T-helper 2 cell treated with Interferon-gamma antibody and Interleukin-4, amounts not matched to agents 5 μg/mL and 100 μg/mL, for 36 hours (primary cell): ENCODE data around the gene MAST3.
"Not testable (repeated sequence)": the region's sequence is repeated elsewhere in the genome, so short reads cannot be mapped to it uniquely, and the experiment has no call there.

ENCODE experiments used
- DNase-seq: peaks from one replicate; pipeline ENCODE4 v3.0.0; 2021; ENCODE audit warnings: low spot score
- H3K27ac Mint-ChIP-seq: one replicate; pipeline ENCODE4 v1.8.0; 2021; ENCODE audit warnings: mild to moderate bottlenecking, mixed read lengths
- H3K27me3 Mint-ChIP-seq: one replicate; pipeline ENCODE4 v1.8.0; 2021; ENCODE audit warnings: low read depth, mixed read lengths
- H3K36me3 Mint-ChIP-seq: one replicate; pipeline ENCODE4 v1.8.0; 2021; ENCODE audit warnings: low read depth, mixed read lengths
- H3K4me1 Mint-ChIP-seq: one replicate; pipeline ENCODE4 v1.8.0; 2021; ENCODE audit warnings: low read depth, mixed read lengths
- H3K4me3 Mint-ChIP-seq: one replicate; pipeline ENCODE4 v1.8.0; 2022; ENCODE audit warnings: mild to moderate bottlenecking, moderate library complexity, mixed read lengths
- H3K9me3 Mint-ChIP-seq: one replicate; pipeline ENCODE4 v1.8.0; 2021; ENCODE audit warnings: mixed read lengths

The MAST3 gene

DNA sequence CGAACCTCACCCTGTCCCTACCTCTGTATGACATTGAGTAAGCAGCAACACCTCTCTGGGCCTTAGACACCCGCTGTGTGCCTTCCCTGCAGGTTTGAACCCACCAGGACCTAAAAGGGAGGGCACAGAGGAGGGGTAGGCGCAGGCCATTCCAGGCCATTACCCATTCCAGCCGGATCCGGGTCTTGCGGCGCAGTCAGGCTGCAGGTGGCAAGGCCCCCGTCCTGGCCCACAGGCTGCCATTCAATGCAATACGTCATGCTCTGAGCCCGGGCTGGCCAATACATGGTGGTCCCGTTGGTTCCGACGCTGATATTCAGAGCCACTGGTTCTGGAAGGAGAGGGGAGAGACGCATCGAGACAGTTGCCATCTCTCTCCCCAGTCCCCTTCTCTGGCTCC is 28.2 kb upstream of the MAST3 start:
- Mint-ChIP-seq H3K27me3 (no peaks in the 10 kb centered on the region), H3K36me3 (peaks cover 45% of the 10 kb centered on the region), H3K9me3 (no peaks in the 10 kb centered on the region), H3K4me1 (peaks cover 10% of the 10 kb centered on the region), H3K4me3 (no peak overlapping the region), H3K27ac (no peak overlapping the region)
- DNase-seq, result no peak

DNA sequence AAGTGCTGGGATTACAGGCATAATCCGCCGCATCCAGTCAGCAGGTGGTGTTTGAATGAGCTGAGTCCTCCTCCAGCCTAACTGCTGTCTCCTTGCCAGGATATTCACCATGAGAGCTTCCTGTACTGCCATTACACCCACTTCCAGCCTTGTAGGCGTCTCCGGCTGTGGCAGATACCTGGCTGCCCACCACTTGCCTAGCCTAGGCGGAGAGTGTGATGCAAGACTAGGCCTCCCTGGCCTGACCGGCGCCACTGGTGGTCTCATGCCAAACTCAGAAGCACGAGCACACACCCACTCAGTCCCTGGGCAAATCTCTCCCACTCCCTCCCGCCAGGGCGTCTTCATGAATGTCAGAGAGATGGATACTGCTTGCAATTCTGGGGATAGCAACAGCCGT is 27.4 kb upstream of the MAST3 start:
- no peak overlapping the region for H3K4me3 Mint-ChIP-seq
- no peak overlapping the region for H3K27ac Mint-ChIP-seq
- no peak for DNase-seq
- no peaks in the 10 kb centered on the region for H3K27me3 Mint-ChIP-seq
- peaks cover 10% of the 10 kb centered on the region for H3K4me1 Mint-ChIP-seq
- no peaks in the 10 kb centered on the region for H3K9me3 Mint-ChIP-seq
- H3K36me3 Mint-ChIP-seq, result peaks cover 41% of the 10 kb centered on the region

DNA sequence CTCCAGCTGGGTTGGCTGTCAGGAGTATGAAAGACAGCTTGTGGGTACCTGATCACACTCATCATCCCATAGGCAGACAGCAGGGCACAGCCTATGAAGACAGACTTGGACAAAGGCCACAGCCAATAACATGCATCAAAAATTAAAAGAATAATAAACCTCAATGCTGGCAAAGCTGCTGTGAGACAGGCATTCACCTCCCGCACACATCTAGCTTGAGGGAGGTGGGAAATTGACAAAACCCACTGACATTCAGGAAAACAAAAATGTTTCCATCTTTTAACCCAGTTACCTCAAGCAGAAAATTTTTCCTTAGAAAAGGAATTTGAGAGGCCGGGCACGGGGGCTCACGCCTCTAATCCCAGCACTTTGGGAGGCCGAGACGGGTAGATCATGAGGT is 25.2 kb upstream of the MAST3 start:
- no peak overlapping the region for H3K27ac Mint-ChIP-seq
- H3K4me1 Mint-ChIP-seq, result peaks cover 10% of the 10 kb centered on the region
- no peak overlapping the region for H3K4me3 Mint-ChIP-seq
- no peak for DNase-seq
- H3K27me3 Mint-ChIP-seq, result no peaks in the 10 kb centered on the region
- no peaks in the 10 kb centered on the region for H3K9me3 Mint-ChIP-seq
- H3K36me3 Mint-ChIP-seq, result peaks cover 45% of the 10 kb centered on the region

DNA sequence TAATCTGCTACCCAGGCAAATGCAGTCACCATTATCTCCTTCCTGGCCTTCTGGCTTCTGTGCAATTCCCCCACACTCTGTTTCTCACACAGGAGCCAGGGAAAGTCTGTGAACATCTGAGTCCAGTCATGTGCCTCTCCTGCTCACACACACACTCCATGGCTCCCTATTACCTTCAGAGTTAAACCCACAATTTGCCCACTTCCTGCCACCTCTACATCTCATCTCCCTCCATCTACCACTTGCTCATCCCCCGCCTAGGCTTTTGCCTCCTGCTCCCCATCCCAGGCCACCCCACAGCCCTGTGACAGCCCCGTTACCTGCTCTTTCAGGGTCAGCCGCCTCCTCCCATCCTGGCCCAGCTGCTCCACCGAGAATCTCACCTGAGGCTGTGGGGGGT is 24.4 kb upstream of the MAST3 start:
- Mint-ChIP-seq H3K27me3 (no peaks in the 10 kb centered on the region), H3K27ac (peak overlapping the region; percentile 69), H3K4me1 (peaks cover 10% of the 10 kb centered on the region), H3K4me3 (peak overlapping the region; percentile 19), H3K9me3 (no peaks in the 10 kb centered on the region), H3K36me3 (peaks cover 50% of the 10 kb centered on the region)
- DNase-seq, result no peak

DNA sequence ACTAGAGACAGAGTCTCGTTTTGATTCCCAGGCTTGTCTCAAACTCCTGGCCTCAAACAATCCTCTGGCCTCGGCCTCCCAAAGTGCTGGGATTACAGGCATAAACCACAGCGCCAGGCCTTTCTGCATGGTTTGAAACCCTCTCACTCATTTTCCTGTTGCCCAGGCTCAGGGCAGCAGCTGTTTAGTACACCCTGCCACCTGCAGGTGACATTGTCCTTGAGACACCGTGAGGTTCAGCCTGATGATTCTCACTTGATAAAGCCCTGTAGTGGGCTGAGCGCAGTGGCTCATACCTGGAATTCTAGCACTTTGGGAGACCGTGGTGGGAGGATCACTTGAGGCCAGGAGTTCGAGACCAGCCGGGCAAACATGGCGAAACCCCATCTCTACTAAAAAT is 23.4 kb upstream of the MAST3 start:
- no peaks in the 10 kb centered on the region for H3K9me3 Mint-ChIP-seq
- peaks cover 10% of the 10 kb centered on the region for H3K4me1 Mint-ChIP-seq
- H3K36me3 Mint-ChIP-seq, result peaks cover 50% of the 10 kb centered on the region
- H3K27ac Mint-ChIP-seq, result no peak overlapping the region
- H3K4me3 Mint-ChIP-seq, result no peak overlapping the region
- no peak for DNase-seq
- no peaks in the 10 kb centered on the region for H3K27me3 Mint-ChIP-seq

DNA sequence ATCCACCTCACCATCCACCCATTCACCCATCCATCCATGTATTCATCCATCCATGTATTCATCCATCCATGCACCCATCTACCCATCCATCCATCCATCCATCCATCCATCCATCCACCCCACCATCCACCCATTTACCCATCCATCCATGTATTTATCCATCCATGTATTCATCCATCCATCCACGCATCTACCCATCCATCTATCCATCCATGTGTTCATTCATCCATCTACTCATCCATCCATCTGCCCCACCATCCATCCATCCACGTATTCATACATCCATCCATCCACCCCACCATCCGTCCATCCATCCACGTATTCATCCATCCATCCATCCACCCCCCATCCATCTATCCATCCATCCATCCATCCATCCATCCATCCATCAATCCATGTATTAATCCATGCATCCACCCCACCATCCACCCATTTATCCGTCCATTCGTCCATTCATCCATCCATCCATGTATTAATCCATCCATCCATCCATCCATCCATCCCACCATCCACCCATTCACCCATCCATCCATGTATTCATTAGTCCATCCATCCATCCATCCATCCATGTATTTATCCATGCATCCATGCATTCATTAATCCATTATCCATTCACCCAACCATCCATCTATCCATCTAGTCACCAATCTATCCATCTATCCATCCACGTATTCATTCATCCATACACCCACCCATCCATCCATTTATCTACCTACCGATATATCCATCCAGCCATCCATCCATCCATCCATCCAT is 13.5 kb upstream of the MAST3 start:
- peaks cover 47% of the 10 kb centered on the region for H3K36me3 Mint-ChIP-seq
- H3K4me3 Mint-ChIP-seq, result peak overlapping the region; percentile 83
- DNase-seq, result no peak
- no peaks in the 10 kb centered on the region for H3K27me3 Mint-ChIP-seq
- peaks cover 10% of the 10 kb centered on the region for H3K9me3 Mint-ChIP-seq
- peaks cover 33% of the 10 kb centered on the region for H3K4me1 Mint-ChIP-seq
- peak overlapping the region; percentile 54 for H3K27ac Mint-ChIP-seq

DNA sequence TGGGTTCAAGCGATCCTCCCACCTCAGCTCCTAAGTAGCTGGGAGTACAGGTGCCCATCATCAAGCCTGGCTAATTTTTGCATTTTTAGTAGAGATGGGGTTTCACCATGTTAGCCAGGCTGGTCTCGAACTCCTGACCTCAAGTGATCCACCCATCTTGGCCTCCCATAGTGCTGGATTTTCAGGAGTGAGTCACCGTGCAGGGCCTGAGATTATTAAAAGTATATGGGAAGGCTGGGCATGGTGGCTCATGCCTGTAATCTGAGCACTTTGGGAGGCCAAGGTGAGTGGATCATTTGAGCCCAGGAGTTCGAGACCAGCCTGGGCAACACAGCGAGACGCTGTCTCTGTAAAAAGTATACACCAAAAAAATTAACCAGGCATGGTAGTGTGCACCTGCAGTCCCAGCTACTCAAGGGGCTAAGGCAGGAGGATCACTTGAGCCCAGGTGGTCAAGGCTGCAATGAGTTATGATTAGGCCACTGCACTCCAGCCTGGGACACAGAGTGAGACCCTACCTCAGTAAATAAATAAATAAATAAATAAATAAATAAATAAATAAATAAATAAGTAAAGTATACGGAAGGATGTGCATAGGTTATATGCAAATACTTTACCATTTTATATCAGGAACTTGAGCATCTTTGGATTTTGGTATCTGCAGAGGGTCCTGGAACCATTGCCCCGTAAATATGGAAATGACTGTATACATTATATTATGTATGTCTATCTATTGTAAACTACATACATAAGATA is 11.7 kb upstream of the MAST3 start:
- peaks cover 37% of the 10 kb centered on the region for H3K36me3 Mint-ChIP-seq
- no peak for DNase-seq
- peak overlapping the region; percentile 98 for H3K27ac Mint-ChIP-seq
- H3K4me1 Mint-ChIP-seq, result peaks cover 50% of the 10 kb centered on the region
- H3K9me3 Mint-ChIP-seq, result peaks cover 10% of the 10 kb centered on the region
- H3K4me3 Mint-ChIP-seq, result peak overlapping the region; percentile 100
- no peaks in the 10 kb centered on the region for H3K27me3 Mint-ChIP-seq

DNA sequence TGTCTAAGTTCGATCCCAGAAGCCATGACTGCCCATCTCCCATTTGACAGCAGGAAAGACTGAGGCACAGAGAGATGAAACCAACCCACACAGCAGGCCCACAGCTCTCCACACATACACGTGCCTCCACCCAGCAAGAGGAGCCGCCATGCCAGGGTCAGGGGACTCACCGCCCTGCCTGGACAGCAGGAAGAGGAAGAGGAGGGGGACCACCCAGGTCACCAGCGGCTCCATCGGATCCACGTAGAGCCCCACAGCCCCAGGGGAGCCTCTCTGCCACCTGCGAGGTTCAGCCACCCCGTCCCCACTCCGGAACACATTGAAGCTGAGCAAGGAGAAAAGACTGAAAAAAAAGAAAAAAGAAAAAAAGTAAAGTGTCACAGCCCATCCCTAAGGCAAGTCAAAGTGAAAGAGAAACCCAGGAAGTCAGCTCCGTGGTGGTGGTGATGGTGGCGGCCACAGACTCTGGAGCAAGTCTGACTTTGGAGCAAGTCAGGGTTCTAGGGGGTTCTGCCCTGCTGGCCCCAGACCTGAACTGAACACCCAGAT is 10.9 kb upstream of the MAST3 start, which contains the start of gene IL12RB1:
TSS of gene IL12RB1 (minus strand) at position 345 of the 549 bp plus-strand sequence. CDS start at position 234, 111 bp downstream.
- Mint-ChIP-seq H3K27ac (peak within 1 kb of the TSS; percentile 98), H3K27me3 (no peaks in the 10 kb centered on the region), H3K36me3 (peaks cover 37% of the 10 kb centered on the region), H3K4me3 (peak within 1 kb of the TSS; percentile 100), H3K9me3 (peaks cover 10% of the 10 kb centered on the region), H3K4me1 (peaks cover 56% of the 10 kb centered on the region)
- DNase-seq, result peak; percentile 69

DNA sequence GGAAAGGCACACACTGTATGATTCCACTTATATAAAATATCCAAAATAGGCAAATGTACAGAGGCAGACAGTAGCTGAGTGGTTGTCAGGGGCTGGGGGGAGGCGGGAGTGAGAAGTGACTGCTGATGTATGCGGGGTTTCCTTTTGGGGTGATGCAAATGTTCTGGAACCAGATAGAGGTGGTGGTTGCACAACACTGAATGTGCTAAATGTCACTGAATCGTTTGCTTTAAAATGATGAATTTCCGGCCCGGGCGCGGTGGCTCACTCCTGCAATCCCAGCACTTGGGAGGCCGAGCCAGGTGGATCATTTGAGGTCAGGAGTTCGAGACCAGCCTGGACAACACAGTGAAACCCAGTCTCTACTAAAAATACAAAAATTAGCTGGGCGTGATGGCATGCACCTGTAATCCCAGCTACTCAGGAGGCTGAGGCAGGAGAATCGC is 8.5 kb upstream of the MAST3 start:
- Mint-ChIP-seq H3K4me3 (peak overlapping the region; percentile 70), H3K4me1 (peaks cover 56% of the 10 kb centered on the region), H3K36me3 (peaks cover 16% of the 10 kb centered on the region), H3K27ac (peak overlapping the region; percentile 94)
- not testable (repeated sequence) for H3K9me3 Mint-ChIP-seq, H3K27me3 Mint-ChIP-seq
- peak; percentile 70 for DNase-seq

DNA sequence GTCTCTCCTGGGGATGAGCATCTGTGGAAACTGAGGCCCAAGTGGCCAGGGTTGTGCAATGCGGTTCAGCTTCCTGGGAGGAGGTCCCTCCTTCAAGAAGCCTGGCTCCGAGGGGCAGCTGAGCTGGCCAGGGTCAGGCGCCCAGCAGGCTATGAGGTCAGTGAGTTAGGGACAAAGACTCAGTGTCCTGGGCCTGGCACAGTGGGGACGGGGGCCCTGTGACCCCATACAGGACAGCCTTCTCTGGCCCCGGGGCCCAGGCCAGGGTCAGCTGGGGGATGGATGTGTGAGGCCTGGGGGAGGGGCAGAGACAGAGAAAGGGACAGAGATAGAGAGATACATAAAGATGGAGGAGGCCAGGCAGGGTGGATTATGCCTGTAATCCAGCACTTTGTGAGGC is 7.9 kb upstream of the MAST3 start:
- Mint-ChIP-seq H3K4me1 (peaks cover 50% of the 10 kb centered on the region), H3K27me3 (no peaks in the 10 kb centered on the region), H3K9me3 (no peaks in the 10 kb centered on the region), H3K27ac (peak overlapping the region; percentile 94), H3K36me3 (peaks cover 10% of the 10 kb centered on the region), H3K4me3 (peak overlapping the region; percentile 42)
- no peak for DNase-seq

DNA sequence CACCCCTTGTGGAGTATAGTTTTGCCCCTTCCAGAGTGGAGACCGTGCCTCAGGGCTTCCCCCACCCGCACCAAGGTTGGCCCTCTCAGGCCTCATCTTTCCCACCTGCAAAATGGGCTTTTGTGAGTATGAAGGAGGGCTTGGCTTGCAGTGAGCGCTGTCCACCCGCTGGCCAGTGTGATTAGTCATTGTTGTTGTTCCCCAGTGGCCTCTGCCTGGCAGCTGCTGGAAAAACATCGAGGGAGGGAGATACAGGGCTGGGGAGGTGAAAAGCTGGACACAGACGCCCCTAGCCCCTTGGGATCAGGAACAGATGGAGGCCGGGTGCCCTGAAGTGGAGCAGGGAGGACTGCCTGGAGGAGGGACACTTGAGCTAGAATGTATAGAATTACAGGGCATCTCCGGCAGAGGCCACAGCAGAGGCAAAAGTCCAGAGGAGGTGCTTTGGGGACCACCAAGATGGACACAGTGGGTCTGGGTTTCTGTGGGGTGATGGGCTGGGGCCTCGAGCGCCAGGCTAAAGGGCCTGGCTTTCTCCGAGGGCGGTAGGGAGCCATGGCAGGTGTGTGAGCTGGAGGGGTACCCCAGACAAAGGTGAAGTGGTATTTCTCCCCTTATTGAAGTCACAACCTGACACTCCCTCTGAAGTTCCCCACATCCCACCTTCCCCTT is 6.9 kb upstream of the MAST3 start:
- Mint-ChIP-seq H3K27me3 (no peaks in the 10 kb centered on the region), H3K36me3 (peaks cover 7% of the 10 kb centered on the region), H3K9me3 (no peaks in the 10 kb centered on the region), H3K4me1 (peaks cover 51% of the 10 kb centered on the region), H3K27ac (peak overlapping the region; percentile 94), H3K4me3 (peak overlapping the region; percentile 71)
- no peak for DNase-seq

DNA sequence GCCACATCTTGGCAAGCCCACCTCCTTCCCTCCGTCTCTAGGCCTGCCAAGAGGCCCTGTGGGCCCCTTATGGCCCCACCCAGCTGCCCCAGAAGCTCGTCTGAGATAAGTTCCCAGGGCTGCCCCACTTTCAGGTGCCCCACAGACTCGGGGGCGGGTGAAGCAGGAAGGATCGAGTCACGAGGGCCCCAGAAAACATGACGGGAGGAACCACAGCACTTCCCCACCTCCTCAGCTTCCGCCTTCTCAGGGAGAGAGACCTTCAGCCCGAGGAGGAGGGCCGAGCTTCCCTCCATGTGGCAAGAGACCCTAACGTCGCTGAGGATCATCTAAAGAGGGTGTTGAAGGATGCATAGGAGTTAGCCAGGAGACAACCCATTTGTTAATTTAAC is 6.4 kb upstream of the MAST3 start:
- Mint-ChIP-seq H3K9me3 (no peaks in the 10 kb centered on the region), H3K4me3 (peak overlapping the region; percentile 71), H3K4me1 (peaks cover 51% of the 10 kb centered on the region), H3K27me3 (no peaks in the 10 kb centered on the region), H3K36me3 (peaks cover 7% of the 10 kb centered on the region), H3K27ac (peak overlapping the region; percentile 94)
- peak; percentile 86 for DNase-seq

DNA sequence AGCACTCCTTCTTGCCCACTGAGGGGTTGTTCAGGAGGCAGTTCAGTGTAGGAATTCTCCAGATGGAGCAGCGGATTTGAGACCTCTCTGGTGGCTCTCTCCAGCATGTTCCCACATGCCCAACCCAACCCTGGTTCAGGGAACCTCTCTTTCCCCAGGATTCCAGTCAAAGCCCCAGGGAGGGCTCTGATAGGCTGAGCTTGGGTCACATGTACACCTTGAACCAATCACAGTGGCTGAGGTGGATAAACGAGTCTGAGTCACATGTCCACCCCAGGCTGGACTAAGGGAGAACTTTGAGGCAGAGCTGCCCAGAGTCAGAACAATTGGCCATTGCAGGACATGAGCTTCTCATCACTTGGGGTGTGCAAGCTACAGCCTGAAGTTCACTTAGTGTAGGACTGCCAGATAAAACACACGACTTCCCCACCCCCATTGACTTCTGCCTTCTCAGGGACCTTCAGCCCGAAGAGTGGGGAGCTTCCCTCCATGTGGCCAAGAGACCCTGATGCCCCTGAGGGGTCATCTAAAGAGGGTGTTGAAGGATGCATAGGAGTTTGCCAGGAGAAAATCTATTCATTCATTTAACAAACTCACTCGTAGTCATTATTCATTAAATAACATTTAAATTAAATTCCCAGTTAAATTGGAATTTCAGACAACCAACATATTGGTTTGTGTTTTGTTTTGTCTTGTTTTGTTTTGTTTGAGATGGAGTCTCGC is 4.0 kb upstream of the MAST3 start:
- Mint-ChIP-seq H3K27ac (no peak overlapping the region), H3K9me3 (no peaks in the 10 kb centered on the region), H3K4me1 (peaks cover 52% of the 10 kb centered on the region), H3K4me3 (no peak overlapping the region), H3K27me3 (no peaks in the 10 kb centered on the region), H3K36me3 (peaks cover 2% of the 10 kb centered on the region)
- no peak for DNase-seq
